ENCODE results near the gene CAMTA1. TPM values are rescaled to one million over a fixed set of nuclear protein-coding genes. Genes with fewer than 3 reads are reported as not detected.

The CAMTA1 gene
- total RNA-seq, 1 experiment from 2014 or later = 85.2 TPM

- H3K27ac ChIP-seq (ENCODE audit: low read depth, low read length, poor library complexity, severe bottlenecking) = no peak overlapping the region
- ChIA-PET CTCF (no interaction called here), POLR2A (ENCODE audit: low non-redundant PET) (no interaction called here)
- H3K27me3 ChIP-seq (replicated peaks; ENCODE audit: insufficient read depth, low read depth, low read length, poor library complexity) = peaks cover 7% of the 10 kb centered on the region
- no peak overlapping the region for H3K4me3 ChIP-seq (ENCODE audit: low read depth, low read length, poor library complexity, severe bottlenecking)
- no peaks in the 10 kb centered on the region for H3K9me3 ChIP-seq (ENCODE audit: low read depth, low read length, poor library complexity, severe bottlenecking)
- no TSS peak for BruUV-seq (replicated peaks)
- H3K36me3 ChIP-seq (ENCODE audit: insufficient read depth, low read length, poor library complexity, severe bottlenecking) = no peaks in the 10 kb centered on the region
- no peak for DNase-seq (ENCODE audit: low spot score)
- no peaks in the 10 kb centered on the region for H3K4me1 ChIP-seq (ENCODE audit: insufficient read depth, low read length, poor library complexity, severe bottlenecking)
- intact Hi-C loops (cut with micrococcal nuclease; ENCODE audit: unreplicated experiment) = no loop called here
- no peak for TF ChIP-seq CTCF (conservative IDR thresholded peaks at IDR 0.05; ENCODE audit: low read depth, low read length)
Measured at GRCh38 chr1:6966326-6966725, 181.1 kb downstream of the CAMTA1 start.

- Histone ChIP-seq H3K36me3 (ENCODE audit: insufficient read depth, low read length, poor library complexity, severe bottlenecking) (no peaks in the 10 kb centered on the region), H3K27me3 (replicated peaks; ENCODE audit: insufficient read depth, low read depth, low read length, poor library complexity) (peaks cover 7% of the 10 kb centered on the region), H3K4me3 (ENCODE audit: low read depth, low read length, poor library complexity, severe bottlenecking) (no peak overlapping the region), H3K4me1 (ENCODE audit: insufficient read depth, low read length, poor library complexity, severe bottlenecking) (no peaks in the 10 kb centered on the region), H3K27ac (ENCODE audit: low read depth, low read length, poor library complexity, severe bottlenecking) (no peak overlapping the region), H3K9me3 (ENCODE audit: low read depth, low read length, poor library complexity, severe bottlenecking) (no peaks in the 10 kb centered on the region)
- TF ChIP-seq CTCF (conservative IDR thresholded peaks at IDR 0.05; ENCODE audit: low read depth, low read length) (no peak), EZH2 (IDR thresholded peaks at IDR 0.05; ENCODE audit: borderline replicate concordance, low read depth, low read length, poor library complexity, severe bottlenecking) (no peak)
- ChIA-PET POLR2A (ENCODE audit: low non-redundant PET) (interaction anchor here (0.7 kb wide), 1 partner anchor 659 kb away, joined by 3 read pairs; no protein-coding TSS in a partner anchor), CTCF (no interaction called here)
- no peak for DNase-seq (ENCODE audit: low spot score)
- intact Hi-C loops (cut with micrococcal nuclease; ENCODE audit: unreplicated experiment) = no loop called here
- no TSS peak for BruUV-seq (replicated peaks)
Measured at GRCh38 chr1:6967431-6968111, 182.3 kb downstream of the CAMTA1 start.

- no peak for DNase-seq (ENCODE audit: low spot score)
Measured at GRCh38 chr1:6969106-6969505, 183.9 kb downstream of the CAMTA1 start.

More at GRCh38 chr1:6969106-6969505, 183.9 kb downstream of the CAMTA1 start:
- peaks cover 7% of the 10 kb centered on the region for H3K27me3 ChIP-seq (replicated peaks; ENCODE audit: insufficient read depth, low read depth, low read length, poor library complexity)
- H3K4me1 ChIP-seq (ENCODE audit: insufficient read depth, low read length, poor library complexity, severe bottlenecking) = no peaks in the 10 kb centered on the region
- TF ChIP-seq EZH2 (IDR thresholded peaks at IDR 0.05; ENCODE audit: borderline replicate concordance, low read depth, low read length, poor library complexity, severe bottlenecking) = no peak
- no peak for TF ChIP-seq CTCF (conservative IDR thresholded peaks at IDR 0.05; ENCODE audit: low read depth, low read length)
- ChIA-PET CTCF (no interaction called here), POLR2A (ENCODE audit: low non-redundant PET) (no interaction called here)
- H3K27ac ChIP-seq (ENCODE audit: low read depth, low read length, poor library complexity, severe bottlenecking) = no peak overlapping the region
- H3K36me3 ChIP-seq (ENCODE audit: insufficient read depth, low read length, poor library complexity, severe bottlenecking) = no peaks in the 10 kb centered on the region
- H3K4me3 ChIP-seq (ENCODE audit: low read depth, low read length, poor library complexity, severe bottlenecking) = no peak overlapping the region
- BruUV-seq (replicated peaks) = no TSS peak
- no peaks in the 10 kb centered on the region for H3K9me3 ChIP-seq (ENCODE audit: low read depth, low read length, poor library complexity, severe bottlenecking)
- intact Hi-C loops (cut with micrococcal nuclease; ENCODE audit: unreplicated experiment) = no loop called here

Data from A673 (cell line).